Measurements from ENCODE around the gene HMGN1. TPM values are rescaled to one million over a fixed set of nuclear protein-coding genes. Genes with fewer than 3 reads are reported as not detected.
"Not testable (repeated sequence)": the region's sequence is repeated elsewhere in the genome, so short reads cannot be mapped to it uniquely, and the experiment has no call there.

Gene HMGN1
- 741 TPM for polyA plus RNA-seq (ENCODE audit: insufficient read length)
- long read RNA-seq, donor 1, transcript HMGN1-204 (6 exons, 1,383 nt), result major isoform, 139 of 232 reads
- long read RNA-seq, donor 1, partial matches to known transcripts, result 44 of 232 reads
- long read RNA-seq, donor 1, other reads (novel, unspliced or antisense), result 45 of 232 reads
- long read RNA-seq, donor 2, full-length matches to known transcripts, result 167 of 260 reads
- long read RNA-seq, donor 2, partial matches to known transcripts, result 47 of 260 reads
- long read RNA-seq, donor 2, other reads (novel, unspliced or antisense), result 46 of 260 reads
- long read RNA-seq, donor 3, transcript HMGN1-204 (6 exons, 1,383 nt), result major isoform, 110 of 161 reads
- long read RNA-seq, donor 3, partial matches to known transcripts, result 20 of 161 reads
- long read RNA-seq, donor 3, other reads (novel, unspliced or antisense), result 24 of 161 reads
- long read RNA-seq, donor 4, transcript HMGN1-204 (6 exons, 1,383 nt), result major isoform, 13 of 30 reads
- long read RNA-seq, donor 4, partial matches to known transcripts, result 17 of 30 reads
- long read RNA-seq, donor 4, other reads (novel, unspliced or antisense), result 0 of 30 reads
- long read RNA-seq, donor 5, full-length matches to known transcripts, result 282 of 459 reads
- long read RNA-seq, donor 5, partial matches to known transcripts, result 50 of 459 reads
- long read RNA-seq, donor 5, other reads (novel, unspliced or antisense), result 127 of 459 reads
- long read RNA-seq, donor 6, transcript HMGN1-204 (6 exons, 1,383 nt), result major isoform, 153 of 253 reads
- long read RNA-seq, donor 6, partial matches to known transcripts, result 42 of 253 reads
- long read RNA-seq, donor 6, other reads (novel, unspliced or antisense), result 53 of 253 reads
- long read RNA-seq, donor 7, full-length matches to known transcripts, result 197 of 322 reads
- long read RNA-seq, donor 7, partial matches to known transcripts, result 47 of 322 reads
- long read RNA-seq, donor 7, other reads (novel, unspliced or antisense), result 78 of 322 reads
- long read RNA-seq, donor 8, full-length matches to known transcripts, result 62 of 74 reads
- long read RNA-seq, donor 8, partial matches to known transcripts, result 0 of 74 reads
- long read RNA-seq, donor 8, other reads (novel, unspliced or antisense), result 12 of 74 reads

DNA sequence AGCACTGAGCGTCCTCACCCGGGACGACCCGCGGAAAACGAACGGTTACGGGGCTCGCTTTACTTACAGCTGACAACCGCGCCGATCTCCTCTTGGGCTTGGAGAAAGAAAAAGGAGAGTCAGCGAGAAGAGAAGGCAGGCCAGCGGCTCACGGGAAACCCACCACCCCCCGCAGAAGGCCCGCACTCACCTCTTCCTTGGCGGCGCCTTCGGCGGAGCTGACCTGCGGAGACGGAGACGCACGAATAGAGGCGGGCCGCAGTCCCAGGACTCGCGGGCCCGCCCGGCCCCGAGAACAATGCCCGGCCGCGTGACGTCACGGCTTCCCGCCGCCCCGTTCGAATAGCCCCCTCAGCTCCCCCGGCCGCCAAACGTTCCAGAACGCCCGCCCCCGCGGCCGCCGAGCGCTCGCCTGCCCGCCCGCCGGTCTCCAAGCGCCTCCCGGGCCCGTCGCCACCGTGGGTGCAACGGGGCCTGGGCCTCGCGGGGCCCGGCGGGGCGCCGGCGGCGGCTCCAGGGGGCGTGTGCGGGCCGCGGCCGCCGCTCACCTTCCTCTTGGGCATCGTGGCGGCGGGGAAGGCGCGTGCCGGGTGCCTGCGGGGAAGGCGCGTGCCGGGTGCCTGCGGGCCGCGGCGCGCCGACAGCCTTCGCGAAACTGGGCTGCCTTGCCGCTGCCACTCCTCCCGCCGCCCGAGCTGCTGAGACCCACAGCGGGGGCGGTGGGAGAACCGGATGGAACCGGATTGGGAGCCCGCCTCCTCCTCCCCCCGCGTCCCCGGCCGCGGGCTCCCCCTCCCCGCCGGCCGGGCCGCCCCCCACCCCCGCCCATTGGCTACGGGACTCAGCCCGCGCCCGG is at the start of gene HMGN1:
Gene HMGN1 (minus strand): TSS at position 734 of the 856 bp plus-strand sequence. CDS start 171 bp downstream, at position 563.
- DNase-seq, result peak; percentile 73

DNA sequence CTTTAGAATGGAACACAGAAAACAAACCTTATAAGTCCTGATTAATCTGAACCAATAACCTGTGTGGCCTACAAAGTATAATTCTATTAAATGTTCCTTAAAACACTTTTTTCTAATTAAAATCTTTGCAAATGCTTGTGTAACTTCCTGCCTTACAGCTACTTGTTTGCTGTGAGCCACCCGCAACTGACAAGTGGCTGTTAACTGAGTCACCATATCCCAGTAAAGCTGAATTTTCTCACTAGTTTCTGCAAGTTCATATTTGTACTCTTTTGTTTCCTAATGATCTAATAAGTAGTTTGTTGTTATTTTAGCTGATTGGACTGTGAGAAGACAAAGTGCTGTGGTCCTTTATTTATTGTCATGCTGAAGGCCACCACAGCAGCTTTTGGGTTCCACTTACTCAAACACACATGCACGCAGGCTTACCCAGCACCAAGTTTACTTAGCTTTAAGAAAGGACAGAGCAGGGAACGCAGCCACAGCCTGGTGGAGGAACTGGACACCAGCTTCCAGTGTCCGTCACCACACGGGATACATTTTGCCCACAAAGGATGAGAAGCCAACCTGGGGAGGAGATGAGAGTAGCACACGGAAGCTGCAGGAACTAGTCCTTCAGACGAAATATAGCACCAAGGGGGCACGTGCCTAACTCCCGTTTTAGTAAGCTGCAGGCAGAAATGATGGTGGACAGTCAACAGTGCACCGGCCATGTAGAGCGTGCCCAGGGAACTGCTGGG is 48.9 kb upstream of the HMGN1 start:
- DNase-seq, result no peak

GRCh38 chr21:39392981-39393380 is 44.1 kb upstream of the HMGN1 start:
- no peak for DNase-seq

DNA sequence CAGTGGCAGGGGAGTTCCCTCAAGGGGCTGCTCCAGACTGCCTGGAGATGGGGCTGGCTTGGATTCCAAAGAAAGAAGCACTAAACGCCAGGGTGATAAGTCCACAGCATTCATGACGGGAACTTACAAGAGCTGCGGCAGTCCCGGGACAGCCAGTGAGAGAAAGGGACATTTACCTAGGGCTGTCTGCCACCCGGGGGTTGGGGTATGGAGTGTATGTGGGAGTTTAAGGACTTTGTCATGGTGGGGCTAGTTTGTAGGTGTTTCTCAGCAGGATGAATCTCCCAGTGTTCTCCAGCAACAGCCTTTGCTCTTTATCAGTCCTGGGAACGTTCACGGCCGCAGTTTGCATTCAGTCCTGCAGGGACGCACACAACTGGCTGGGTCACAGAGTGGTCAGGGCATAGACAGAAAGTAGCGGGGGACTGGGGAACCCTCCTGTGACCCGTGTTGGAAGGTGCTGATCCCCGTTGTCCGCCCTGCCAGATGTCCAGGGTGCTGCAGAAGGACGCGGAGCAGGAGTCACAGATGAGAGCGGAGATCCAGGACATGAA is 41.4 kb upstream of the HMGN1 start:
- DNase-seq, result no peak

- DNase-seq, result no peak
Measured at GRCh38 chr21:39388811-39389155, 39.9 kb upstream of the HMGN1 start.

DNA sequence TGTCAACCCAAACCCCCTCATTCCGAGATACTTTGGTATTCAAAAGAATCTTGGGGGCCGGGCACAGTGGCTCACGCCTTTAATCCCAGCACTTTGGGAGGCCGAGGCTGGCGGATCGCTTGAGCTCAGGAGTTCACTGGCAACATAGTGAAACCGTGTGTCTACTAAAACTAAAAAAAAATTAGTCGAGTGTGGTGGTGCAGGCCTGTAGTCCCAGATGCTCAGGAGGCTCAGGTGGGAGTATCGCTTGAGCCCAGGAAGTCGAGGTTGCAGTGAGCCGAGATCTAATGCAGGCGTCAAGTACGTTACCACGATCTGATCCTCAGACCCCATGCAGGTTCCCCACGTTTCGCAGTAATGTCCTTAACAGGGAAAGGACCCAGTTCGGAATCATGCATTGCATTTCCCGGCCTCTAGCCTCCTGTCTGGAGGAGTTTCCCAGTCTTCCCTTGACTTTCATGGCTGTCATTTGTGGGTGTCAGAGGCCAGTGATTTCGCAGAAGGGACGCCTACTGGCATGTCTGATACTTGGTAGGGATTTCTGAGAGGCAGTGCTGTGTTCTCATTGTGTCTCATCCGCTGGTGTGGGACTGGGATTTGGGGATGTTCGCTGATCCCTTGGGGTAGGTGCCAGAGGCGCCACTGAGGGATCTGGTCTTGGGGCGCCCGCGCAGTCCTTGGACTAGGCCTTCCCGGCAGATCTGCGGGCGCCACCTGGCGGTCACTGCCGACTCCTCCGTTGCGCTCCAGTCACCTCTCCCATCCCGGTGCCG is 39.3 kb upstream of the HMGN1 start:
- peak; percentile 75 for DNase-seq

GRCh38 chr21:39387461-39388037 is 38.7 kb upstream of the HMGN1 start:
- DNase-seq, result peak; percentile 90

DNA sequence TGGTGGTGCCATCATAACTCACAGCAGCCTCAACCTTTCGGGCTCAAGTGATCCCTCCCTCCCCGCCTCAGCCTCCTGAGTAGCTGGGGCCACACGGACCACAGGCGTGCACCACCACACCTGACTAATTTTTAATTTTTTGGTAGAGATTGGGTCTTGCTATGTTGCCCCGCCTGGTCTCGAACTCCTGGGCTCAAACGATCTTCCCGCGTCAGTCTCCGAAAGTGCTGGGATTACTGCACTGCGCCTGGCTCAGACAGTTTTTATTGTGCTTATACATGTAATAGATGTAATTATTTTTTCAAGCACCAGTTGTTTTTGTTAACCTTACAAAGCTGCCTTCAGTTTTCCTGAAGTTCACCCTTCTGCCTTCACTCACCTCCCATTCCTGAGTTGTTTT is 38.0 kb upstream of the HMGN1 start:
- no peak for DNase-seq

DNA sequence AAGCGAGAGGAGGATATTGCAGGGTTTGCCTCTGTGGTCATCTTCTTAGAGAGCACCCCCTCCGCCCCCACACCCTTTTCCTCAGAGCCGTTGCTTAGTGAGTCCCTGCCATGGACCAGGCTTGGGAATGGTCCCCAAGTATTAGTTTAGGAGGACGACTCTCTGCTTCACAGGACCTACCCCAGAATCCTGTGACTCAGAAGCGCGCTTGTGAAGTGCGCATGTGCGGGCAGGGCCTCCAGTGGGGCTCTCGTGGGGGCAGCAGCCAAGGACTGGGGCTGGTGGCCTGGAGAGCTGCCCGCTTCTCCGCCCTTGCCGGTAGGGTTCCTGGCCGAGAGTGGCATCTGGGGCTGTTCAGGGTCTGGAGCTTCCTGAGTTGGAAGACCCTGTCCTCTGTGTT is 37.3 kb upstream of the HMGN1 start:
- no peak for DNase-seq

- DNase-seq, result peak; percentile 75
Measured at GRCh38 chr21:39385299-39386145, 36.6 kb upstream of the HMGN1 start.

GRCh38 chr21:39384674-39385298 is 35.9 kb upstream of the HMGN1 start:
- no peak for DNase-seq

DNA sequence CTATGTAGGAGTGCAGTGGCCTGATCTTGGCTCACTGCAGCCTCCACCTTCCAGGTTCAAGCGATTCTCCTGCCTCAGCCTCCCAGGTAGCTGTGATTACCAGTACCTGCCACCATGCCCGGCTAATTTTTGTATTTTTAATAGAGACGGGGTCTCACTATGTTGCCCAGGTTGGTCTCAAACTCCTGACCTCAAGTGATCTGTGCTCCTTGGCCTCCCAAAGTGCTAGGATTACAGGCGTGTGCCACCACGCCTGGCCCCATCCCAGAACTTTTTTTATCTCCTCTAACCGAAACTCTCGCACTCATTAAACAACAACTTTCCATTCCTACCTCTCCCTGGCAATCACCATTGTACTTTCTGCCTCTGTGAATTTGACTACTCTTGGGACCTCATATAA is 33.2 kb upstream of the HMGN1 start:
- DNase-seq, result not testable (repeated sequence)

DNA sequence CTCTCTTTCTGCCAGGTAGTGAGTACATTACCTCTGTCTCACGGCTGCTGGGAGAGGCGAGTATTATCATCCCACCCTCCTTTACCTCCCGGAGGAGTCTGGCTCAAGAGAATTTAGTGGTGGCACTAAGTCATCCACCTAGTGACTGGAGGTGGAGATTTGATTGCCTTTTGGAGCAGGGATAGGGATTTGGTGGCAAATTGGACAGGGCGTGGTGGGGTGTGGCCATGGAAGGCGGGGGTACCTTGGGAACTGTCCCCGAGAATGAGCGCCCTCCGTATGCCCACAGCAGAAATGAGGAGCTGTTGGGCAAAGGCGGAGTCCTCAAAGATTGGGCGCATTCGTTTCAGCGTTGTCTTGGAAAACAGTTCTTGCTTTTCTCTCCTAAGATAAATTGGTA is 32.1 kb upstream of the HMGN1 start:
- DNase-seq, result no peak

- peak; percentile 92 for DNase-seq
Measured at GRCh38 chr21:39379986-39380891, 31.4 kb upstream of the HMGN1 start.

- DNase-seq, result no peak
Measured at GRCh38 chr21:39377444-39378050, 28.7 kb upstream of the HMGN1 start.

DNA sequence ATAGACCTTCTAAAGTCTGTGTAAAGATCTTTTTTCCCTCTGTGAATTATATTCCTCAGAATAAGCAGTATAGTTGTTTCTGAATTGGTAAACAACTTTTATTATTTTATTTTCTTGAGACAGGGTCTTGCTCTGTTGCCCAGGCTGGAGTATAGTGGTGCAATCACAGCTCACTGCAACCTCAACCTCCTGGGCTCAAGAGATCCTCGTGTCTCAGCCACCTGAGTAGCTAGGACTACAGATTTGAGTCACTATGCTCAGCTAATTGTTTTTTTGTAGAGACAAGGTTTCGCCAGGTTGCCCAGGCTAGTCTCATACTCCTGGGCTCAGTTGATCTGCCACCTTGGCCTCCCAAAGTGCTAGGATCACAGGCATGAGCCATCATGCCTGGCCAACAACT is 26.6 kb upstream of the HMGN1 start:
- DNase-seq, result no peak
